Natural killer cell (primary cell): ENCODE measurements around the gene TMED10. TPM values are rescaled to one million over a fixed set of nuclear protein-coding genes. Genes with fewer than 3 reads are reported as not detected.
A peak's percentile ranks its signal among the peaks of the same experiment; 100 is the strongest.

Experiments used
- ATAC-seq, 3 donors: fragments of 150-1000 bp in 2 of 3; fragments of 200-7000 bp in 1 of 3; cut with Tn5 transposase; 1 replicate in 1 of 3; 2 replicates in 2 of 3; pipeline ENCODE4 v1.10.0; 2021; ENCODE audit warnings: mild to moderate bottlenecking in 2 of 3, moderate library complexity in 2 of 3
- DNase-seq, 2 donors: peaks; one replicate each; pipeline versions ENCODE4 v3.0.0 to v3.0.0-alpha.2; 2013 to 2021; ENCODE audit warnings: mixed read lengths in 1 of 2
- H3K27ac ChIP-seq: one replicate; pipeline ENCODE4 v1.5.1; 2013; ENCODE audit warnings: mild to moderate bottlenecking, low read length
- H3K27me3 ChIP-seq: one replicate; pipeline ENCODE4 v1.6.1; 2013; ENCODE audit warnings: low read length; ENCODE audit not compliant: control insufficient read depth, insufficient read depth
- H3K36me3 ChIP-seq: one replicate; pipeline ENCODE4 v1.6.1; 2013; ENCODE audit warnings: low read length; ENCODE audit not compliant: control insufficient read depth, insufficient read depth
- H3K4me1 ChIP-seq: one replicate; pipeline ENCODE4 v1.6.1; 2013; ENCODE audit warnings: low read length; ENCODE audit not compliant: control insufficient read depth, insufficient read depth
- H3K4me3 ChIP-seq: one replicate; pipeline ENCODE4 v1.5.1; 2013; ENCODE audit warnings: low read length
- H3K9me3 ChIP-seq: one replicate; pipeline ENCODE4 v1.6.1; 2013; ENCODE audit warnings: low read length; ENCODE audit not compliant: control insufficient read depth, insufficient read depth
- H3K27ac Mint-ChIP-seq, 2 donors: one replicate each; pipeline ENCODE4 v1.8.0; 2022; ENCODE audit warnings: mild to moderate bottlenecking in 2 of 2, mixed read lengths in 2 of 2, moderate library complexity in 1 of 2
- H3K27me3 Mint-ChIP-seq, 2 donors: one replicate each; pipeline ENCODE4 v1.8.0; 2022; ENCODE audit warnings: low read depth in 2 of 2, mixed read lengths in 2 of 2
- H3K36me3 Mint-ChIP-seq: one replicate; pipeline ENCODE4 v1.8.0; 2022; ENCODE audit warnings: mixed read lengths
- H3K4me1 Mint-ChIP-seq, 2 donors: one replicate each; pipeline ENCODE4 v1.8.0; 2022; ENCODE audit warnings: mixed read lengths in 2 of 2
- H3K4me3 Mint-ChIP-seq: one replicate; pipeline ENCODE4 v1.8.0; 2022; ENCODE audit warnings: mild to moderate bottlenecking, moderate library complexity, mixed read lengths
- H3K9me3 Mint-ChIP-seq, 2 donors: one replicate each; pipeline ENCODE4 v1.8.0; 2022; ENCODE audit warnings: mixed read lengths in 2 of 2
- CTCF ChIP-seq: fragments of 200-600 bp; IDR thresholded peaks from one replicate; pipeline ENCODE4 v1.8.0; 2022; ENCODE audit warnings: antibody characterized with exemption
- WGBS: methylation state at CpG from one replicate; pipeline ENCODE4 v1.1.7; 2013; ENCODE audit warnings: missing lambda C conversion rate; ENCODE audit not compliant: insufficient coverage; 5-methylcytosine and 5-hydroxymethylcytosine counted together
- intact Hi-C: fragments of 100-400 bp; cut with micrococcal nuclease; formaldehyde crosslinking; loops from one replicate; pipeline ENCODE4 v1.14.2; 2022
- total RNA-seq, 4 donors: library from RNA; stranded (reverse); fragments of 120-200 nt in 1 of 4; gene quantifications; one replicate each; pipeline versions ENCODE4 v1.2.3 to v1.2.4, GENCODE V29; 2013 to 2022

TMED10 gene
- total RNA-seq, 3 donors from 2014 or later (not counting 1 experiment from before 2014, with no cell fraction given) = 216 to 244 (median 231) TPM

GRCh38 chr14:75206190-75206589 is 29.8 kb upstream of the TMED10 start:
- TF ChIP-seq CTCF = no peak
- no peak for ATAC-seq
- Mint-ChIP-seq H3K27ac (peak overlapping the region in 1 of 2 donors; percentile 73), H3K9me3 (no peaks in the 10 kb centered on the region), H3K36me3 (no peaks in the 10 kb centered on the region), H3K4me3 (no peak overlapping the region), H3K27me3 (peaks cover 0 to 2% of the 10 kb centered on the region in 2 donors), H3K4me1 (peaks cover 14 to 27% of the 10 kb centered on the region in 2 donors)
- intact Hi-C loops = no loop called here
- no peaks in the 10 kb centered on the region for H3K27me3 ChIP-seq
- H3K9me3 ChIP-seq = no peaks in the 10 kb centered on the region
- 100% methylated on average over 2 of the region's 3 CpGs for WGBS
- DNase-seq = no peak
- no peak overlapping the region for H3K27ac ChIP-seq
- no peaks in the 10 kb centered on the region for H3K36me3 ChIP-seq
- peaks cover 12% of the 10 kb centered on the region for H3K4me1 ChIP-seq
- H3K4me3 ChIP-seq = no peak overlapping the region

GRCh38 chr14:75205591-75205990 is 29.2 kb upstream of the TMED10 start:
- Histone ChIP-seq H3K27ac (no peak overlapping the region), H3K36me3 (no peaks in the 10 kb centered on the region), H3K27me3 (no peaks in the 10 kb centered on the region), H3K9me3 (no peaks in the 10 kb centered on the region), H3K4me1 (peaks cover 12% of the 10 kb centered on the region), H3K4me3 (no peak overlapping the region)
- Mint-ChIP-seq H3K36me3 (no peaks in the 10 kb centered on the region), H3K4me3 (peak overlapping the region; percentile 4), H3K4me1 (peaks cover 15 to 27% of the 10 kb centered on the region in 2 donors), H3K27ac (peak overlapping the region in 1 of 2 donors; percentile 73), H3K9me3 (no peaks in the 10 kb centered on the region), H3K27me3 (peaks cover 0 to 2% of the 10 kb centered on the region in 2 donors)
- DNase-seq (no peak), ATAC-seq (peak in 2 of 3 donors; percentile 45 to 68)
- intact Hi-C loops = no loop called here
- TF ChIP-seq CTCF = no peak
- WGBS = 53% methylated on average over 2 of the region's 3 CpGs

DNA sequence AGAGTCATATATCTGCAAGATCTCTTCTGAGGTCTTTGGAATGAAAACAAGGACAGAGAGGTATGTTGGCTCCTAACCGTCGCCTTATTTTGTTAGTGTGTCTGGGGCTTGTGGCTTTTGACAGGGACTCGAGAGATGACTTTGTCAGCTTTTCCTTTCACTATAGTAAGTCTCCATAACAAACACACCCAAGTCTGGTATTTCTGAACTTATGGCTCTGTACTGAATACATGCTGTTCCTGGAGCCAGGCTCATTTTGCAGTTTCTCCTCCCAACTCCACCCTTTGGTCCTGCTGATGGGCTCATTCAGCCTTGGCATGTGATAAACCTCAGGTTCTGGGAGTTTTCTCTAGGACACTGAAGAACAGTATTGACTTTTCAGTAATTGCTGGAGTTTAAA is 27.7 kb upstream of the TMED10 start:
- no peaks in the 10 kb centered on the region for H3K9me3 Mint-ChIP-seq
- Histone ChIP-seq H3K4me3 (no peak overlapping the region), H3K27ac (no peak overlapping the region), H3K4me1 (peaks cover 12% of the 10 kb centered on the region), H3K9me3 (no peaks in the 10 kb centered on the region), H3K27me3 (no peaks in the 10 kb centered on the region), H3K36me3 (no peaks in the 10 kb centered on the region)
- no peaks in the 10 kb centered on the region for H3K27me3 Mint-ChIP-seq
- no peaks in the 10 kb centered on the region for H3K36me3 Mint-ChIP-seq
- no peak overlapping the region for H3K4me3 Mint-ChIP-seq
- DNase-seq = no peak
- ATAC-seq = peak in 1 of 3 donors; percentile 39
- 52% methylated on average over 3 of the region's 3 CpGs for WGBS
- peaks cover 19 to 31% of the 10 kb centered on the region in 2 donors for H3K4me1 Mint-ChIP-seq
- peak overlapping the region in 1 of 2 donors; percentile 52 for H3K27ac Mint-ChIP-seq
- intact Hi-C loops = no loop called here
- TF ChIP-seq CTCF = no peak

DNA sequence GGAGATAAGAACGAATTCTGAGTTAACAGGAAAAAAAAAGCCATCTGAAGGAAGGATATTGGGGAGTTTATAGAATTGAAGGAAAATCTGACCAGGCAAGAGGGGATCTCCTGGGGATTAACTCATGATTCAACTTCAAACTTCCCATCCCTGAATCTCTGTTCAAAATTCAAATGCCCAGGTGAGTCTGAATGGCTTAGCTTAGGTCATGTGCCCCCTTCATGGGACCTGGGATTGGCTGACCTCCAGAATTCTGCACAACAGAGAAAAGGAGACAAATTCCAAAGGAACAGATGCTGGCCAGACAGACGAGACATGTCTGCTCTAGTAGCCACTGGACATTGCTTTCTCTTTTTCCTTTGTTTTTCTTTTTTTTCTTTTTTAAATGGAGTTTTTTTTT is 26.2 kb upstream of the TMED10 start:
- no peak for ATAC-seq
- no peak overlapping the region for H3K27ac Mint-ChIP-seq

More for the DNA sequence above, 26.2 kb upstream of the TMED10 start:
- Mint-ChIP-seq H3K36me3 (no peaks in the 10 kb centered on the region), H3K4me1 (peaks cover 19 to 29% of the 10 kb centered on the region in 2 donors), H3K9me3 (no peaks in the 10 kb centered on the region), H3K27me3 (no peaks in the 10 kb centered on the region), H3K4me3 (no peak overlapping the region)
- H3K36me3 ChIP-seq = no peaks in the 10 kb centered on the region
- TF ChIP-seq CTCF = no peak
- intact Hi-C loops = no loop called here
- H3K4me1 ChIP-seq = peaks cover 12% of the 10 kb centered on the region
- no peak for DNase-seq
- H3K4me3 ChIP-seq = no peak overlapping the region
- H3K9me3 ChIP-seq = no peaks in the 10 kb centered on the region
- H3K27me3 ChIP-seq = no peaks in the 10 kb centered on the region
- WGBS = 80% methylated on average over 2 of the region's 2 CpGs
- H3K27ac ChIP-seq = no peak overlapping the region
